GM21786 (cell line): ENCODE results near the gene ARHGAP1.

Experiments
- ATAC-seq: cut with Tn5 transposase; IDR thresholded peaks from one replicate; pipeline ENCODE4 v1.9.1; 2021; ENCODE audit not compliant: unreplicated experiment

ARHGAP1 gene

GRCh38 chr11:46643531-46643930 lies 56.9 kb downstream of the ARHGAP1 start:
- no peak for ATAC-seq

GRCh38 chr11:46642627-46643335 lies 57.6 kb downstream of the ARHGAP1 start:
- no peak for ATAC-seq

GRCh38 chr11:46641639-46642038 lies 58.8 kb downstream of the ARHGAP1 start:
- ATAC-seq = no peak

- ATAC-seq = no peak
Observed at GRCh38 chr11:46640036-46640788, 60.2 kb downstream of the ARHGAP1 start.

- ATAC-seq = no peak
Observed at GRCh38 chr11:46639197-46639839, 61.1 kb downstream of the ARHGAP1 start.

GRCh38 chr11:46637546-46637945 lies 62.9 kb downstream of the ARHGAP1 start:
- no peak for ATAC-seq

- ATAC-seq = no peak
Observed at GRCh38 chr11:46635557-46636139, 64.8 kb downstream of the ARHGAP1 start.

- no peak for ATAC-seq
Observed at GRCh38 chr11:46633291-46634217, 66.9 kb downstream of the ARHGAP1 start.

- ATAC-seq = no peak
Observed at GRCh38 chr11:46632502-46632901, 67.9 kb downstream of the ARHGAP1 start.

GRCh38 chr11:46631676-46632075 lies 68.7 kb downstream of the ARHGAP1 start:
- ATAC-seq = no peak

GRCh38 chr11:46630237-46630636 lies 70.2 kb downstream of the ARHGAP1 start:
- no peak for ATAC-seq

- no peak for ATAC-seq
Observed at GRCh38 chr11:46628961-46629360, 71.5 kb downstream of the ARHGAP1 start.
